GM21447 (cell line): ENCODE data around the gene PAQR7.

Experiments
- ATAC-seq: cut with Tn5 transposase; IDR thresholded peaks from one replicate; pipeline ENCODE4 v1.9.1; 2021; ENCODE audit not compliant: unreplicated experiment

The PAQR7 gene

GRCh38 chr1:25903986-25904385 is 28.5 kb upstream of the PAQR7 start:
- no peak for ATAC-seq

GRCh38 chr1:25902462-25902861 is 27.0 kb upstream of the PAQR7 start:
- no peak for ATAC-seq

GRCh38 chr1:25900219-25900618 is 24.7 kb upstream of the PAQR7 start:
- ATAC-seq = no peak

GRCh38 chr1:25899792-25900191 is 24.3 kb upstream of the PAQR7 start:
- ATAC-seq = no peak

GRCh38 chr1:25898223-25899015 is 22.9 kb upstream of the PAQR7 start:
- no peak for ATAC-seq

- no peak for ATAC-seq
These were observed 22.2 kb upstream of the PAQR7 start for GRCh38 chr1:25897754-25898153.

- no peak for ATAC-seq
These were observed 20.8 kb upstream of the PAQR7 start for GRCh38 chr1:25896266-25896665.

GRCh38 chr1:25895365-25895990 is 20.0 kb upstream of the PAQR7 start:
- ATAC-seq = no peak

GRCh38 chr1:25893116-25893515 is 17.6 kb upstream of the PAQR7 start:
- no peak for ATAC-seq

GRCh38 chr1:25891606-25892005 is 16.1 kb upstream of the PAQR7 start:
- no peak for ATAC-seq

GRCh38 chr1:25890239-25891034 is 14.9 kb upstream of the PAQR7 start:
- no peak for ATAC-seq

GRCh38 chr1:25889470-25889869 is 14.0 kb upstream of the PAQR7 start:
- no peak for ATAC-seq

- ATAC-seq = no peak
These were observed 13.0 kb upstream of the PAQR7 start for GRCh38 chr1:25888426-25888987.

- ATAC-seq = no peak
These were observed 10.1 kb upstream of the PAQR7 start for GRCh38 chr1:25885602-25886001.

GRCh38 chr1:25881266-25881665 is 5.8 kb upstream of the PAQR7 start:
- no peak for ATAC-seq

- no peak for ATAC-seq
These were observed 5.0 kb upstream of the PAQR7 start for GRCh38 chr1:25880518-25880917.

- no peak for ATAC-seq
These were observed 4.2 kb upstream of the PAQR7 start for GRCh38 chr1:25879675-25880074.

- ATAC-seq = no peak
These were observed 3.2 kb upstream of the PAQR7 start for GRCh38 chr1:25878690-25879089.

GRCh38 chr1:25877155-25877554 is 1.6 kb upstream of the PAQR7 start:
- ATAC-seq = no peak

GRCh38 chr1:25876693-25877077 is 1.2 kb upstream of the PAQR7 start:
- no peak for ATAC-seq

- peak; percentile 15 for ATAC-seq
These were observed 566 bp upstream of the PAQR7 start for GRCh38 chr1:25875856-25876692.
